Measurements from ENCODE around the gene PPP2R2D. TPM values are rescaled to one million over a fixed set of nuclear protein-coding genes. Genes with fewer than 3 reads are reported as not detected.
A peak's percentile ranks its signal among the peaks of the same experiment; 100 is the strongest.
"Not testable (repeated sequence)": the region's sequence is repeated elsewhere in the genome, so short reads cannot be mapped to it uniquely, and the experiment has no call there.

The PPP2R2D gene
- total RNA-seq, 1 donor from 2014 or later, result 64.1 TPM

DNA sequence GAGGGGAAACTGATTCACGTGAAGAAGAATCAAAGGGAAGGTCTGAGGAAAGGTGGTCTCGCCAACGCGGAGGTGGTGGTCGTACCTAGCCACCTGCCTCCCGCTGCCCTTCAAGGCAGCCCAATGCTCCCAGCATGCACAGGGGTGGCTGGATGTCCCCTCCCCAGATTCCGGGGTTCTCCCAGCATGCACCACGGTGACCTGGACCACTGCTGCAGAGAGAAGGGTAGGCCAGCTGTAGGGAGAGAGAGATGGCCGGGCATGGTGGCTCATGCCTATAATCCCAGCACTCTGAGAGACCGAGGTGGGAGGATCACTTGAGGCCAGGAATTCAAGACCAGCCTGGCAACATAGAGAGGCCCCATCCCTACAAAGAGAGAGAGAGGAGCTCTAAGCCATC lies 32.4 kb upstream of the PPP2R2D start:
- DNase-seq, result no peak

- DNase-seq, result no peak
These were observed 31.5 kb upstream of the PPP2R2D start for GRCh38 chr10:131869344-131869743.

DNA sequence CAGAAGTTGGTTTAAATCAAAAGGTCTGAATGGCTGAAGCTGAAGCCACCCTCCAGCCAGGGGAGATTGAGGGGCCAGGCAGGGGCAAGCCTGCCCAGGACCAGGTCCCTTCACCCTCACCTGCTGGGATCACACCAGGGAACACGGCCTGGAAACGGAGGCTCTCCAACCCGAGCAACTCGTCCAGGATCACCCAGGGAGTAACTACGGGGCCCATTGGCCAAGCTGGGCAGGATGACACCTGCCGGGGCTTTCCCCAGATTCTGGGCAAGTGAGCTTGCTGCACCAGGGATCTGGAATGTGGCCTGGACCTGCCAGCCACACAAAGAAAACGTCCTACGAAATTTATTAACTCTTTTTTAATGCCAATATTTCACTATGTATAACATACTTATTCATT lies 30.4 kb upstream of the PPP2R2D start:
- no peak for DNase-seq

- no peak for DNase-seq
These were observed 29.8 kb upstream of the PPP2R2D start for GRCh38 chr10:131870831-131871672.

GRCh38 chr10:131871673-131872005 lies 29.2 kb upstream of the PPP2R2D start:
- DNase-seq, result no peak

- no peak for DNase-seq
These were observed 28.6 kb upstream of the PPP2R2D start for GRCh38 chr10:131872011-131872826.

- DNase-seq, result no peak
These were observed 27.9 kb upstream of the PPP2R2D start for GRCh38 chr10:131872827-131873375.

GRCh38 chr10:131874991-131875451 lies 25.8 kb upstream of the PPP2R2D start:
- DNase-seq, result peak; percentile 69

DNA sequence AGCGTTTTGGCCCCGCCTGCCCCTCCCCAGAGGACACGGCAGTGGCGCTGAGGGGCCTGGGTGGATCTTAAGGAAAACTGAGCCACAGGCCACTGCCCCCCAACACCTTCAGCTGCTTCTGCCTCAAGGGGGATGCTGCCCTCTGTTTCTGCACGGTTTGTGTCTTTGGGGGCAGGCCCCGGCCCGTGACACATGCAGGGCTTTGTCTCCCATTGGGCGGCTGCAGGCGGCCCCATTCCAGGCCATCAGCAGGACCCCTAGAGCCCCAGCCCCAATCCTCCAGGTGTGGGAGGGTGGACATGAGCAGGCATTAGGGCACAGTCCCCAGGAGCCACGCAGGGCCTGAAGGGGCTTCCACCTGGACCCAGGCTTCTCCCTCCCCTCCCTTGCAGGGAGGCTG lies 25.3 kb upstream of the PPP2R2D start:
- no peak for DNase-seq

GRCh38 chr10:131876017-131876416 lies 24.8 kb upstream of the PPP2R2D start:
- DNase-seq, result no peak

- no peak for DNase-seq
These were observed 24.3 kb upstream of the PPP2R2D start for GRCh38 chr10:131876508-131876907.

DNA sequence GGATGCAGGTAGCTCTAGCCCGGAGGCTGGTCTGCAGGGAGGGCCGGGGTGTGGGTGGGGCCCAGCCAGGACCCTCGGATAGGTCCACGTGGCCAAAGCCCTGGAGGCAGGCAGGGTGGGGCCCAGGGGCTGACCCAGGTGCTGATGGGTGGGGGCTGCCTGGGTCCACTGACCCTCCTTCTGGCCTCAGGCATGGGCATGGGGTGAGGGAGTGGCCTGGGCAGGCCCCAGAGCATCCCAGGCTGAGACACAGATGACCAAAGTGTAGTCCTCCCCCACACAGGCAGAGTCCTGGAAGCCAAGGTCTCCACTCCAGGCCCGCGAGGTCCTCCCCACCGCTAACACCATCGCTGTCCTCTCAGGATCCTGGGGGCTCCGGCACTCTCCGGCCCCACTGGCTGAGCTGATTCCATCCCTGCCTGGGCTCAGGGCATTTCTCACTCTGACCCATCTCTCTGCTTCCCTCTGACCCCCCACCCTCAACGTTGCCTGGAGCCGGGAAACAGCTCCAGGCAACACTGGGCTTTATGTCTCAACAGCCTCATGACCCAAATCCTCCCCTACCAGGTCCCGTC lies 20.7 kb upstream of the PPP2R2D start:
- no peak for DNase-seq

GRCh38 chr10:131881104-131881880 lies 19.5 kb upstream of the PPP2R2D start:
- DNase-seq, result no peak

DNA sequence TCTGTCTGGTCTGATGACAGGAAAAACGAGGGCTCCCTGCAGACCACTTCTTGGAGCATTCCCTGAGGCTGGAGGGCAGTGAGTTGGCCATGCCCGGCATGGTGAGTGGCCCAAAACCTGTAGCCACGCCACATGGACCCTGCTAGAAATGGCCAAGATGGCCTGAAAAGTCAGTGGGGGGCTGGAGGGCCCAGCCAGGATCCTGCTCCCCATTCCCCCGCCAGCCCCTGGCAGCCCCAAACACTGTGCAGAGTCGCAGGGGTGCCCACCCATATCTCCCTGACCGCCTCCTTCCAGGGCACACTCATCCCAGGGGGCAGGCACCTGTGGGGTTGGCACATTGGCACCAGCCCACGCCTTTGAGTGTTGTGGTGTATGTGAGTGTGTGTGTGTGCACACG lies 18.7 kb upstream of the PPP2R2D start:
- no peak for DNase-seq

GRCh38 chr10:131882590-131883451 lies 18.0 kb upstream of the PPP2R2D start:
- no peak for DNase-seq

DNA sequence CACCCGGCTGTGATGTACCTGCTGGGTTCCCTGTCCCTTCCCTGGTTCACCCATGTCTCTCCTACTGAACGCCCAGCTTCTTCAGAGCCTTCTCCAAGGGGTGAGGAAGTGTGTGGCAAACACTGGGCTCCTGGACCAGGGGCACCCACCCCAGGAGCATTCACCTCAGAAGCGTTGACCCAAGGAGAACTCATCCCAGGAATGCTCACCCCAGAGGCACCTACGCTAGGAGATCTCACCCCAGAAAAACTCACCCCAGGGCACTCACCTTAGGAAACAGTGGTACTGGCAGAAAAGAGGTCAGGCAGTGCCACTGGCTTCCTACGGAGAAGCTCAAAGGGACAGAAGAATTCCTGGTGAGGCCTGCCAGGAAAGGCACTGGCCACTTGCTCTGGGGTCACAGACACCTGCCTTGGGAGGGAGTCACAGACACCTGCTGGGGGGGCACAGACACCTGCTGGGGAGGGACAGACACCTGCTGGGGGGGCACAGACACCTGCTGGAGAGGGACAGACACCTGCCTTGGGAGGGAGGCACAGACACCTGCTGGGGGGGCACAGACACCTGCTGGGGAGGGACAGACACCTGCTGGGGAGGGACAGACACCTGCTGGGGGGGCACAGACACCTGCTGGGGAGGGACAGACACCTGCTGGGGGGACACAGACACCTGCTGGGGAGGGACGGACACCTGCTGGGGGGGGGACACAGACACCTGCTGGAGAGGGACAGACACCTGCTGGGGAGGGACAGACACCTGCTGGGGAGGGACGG lies 17.0 kb upstream of the PPP2R2D start:
- not testable (repeated sequence) for DNase-seq

DNA sequence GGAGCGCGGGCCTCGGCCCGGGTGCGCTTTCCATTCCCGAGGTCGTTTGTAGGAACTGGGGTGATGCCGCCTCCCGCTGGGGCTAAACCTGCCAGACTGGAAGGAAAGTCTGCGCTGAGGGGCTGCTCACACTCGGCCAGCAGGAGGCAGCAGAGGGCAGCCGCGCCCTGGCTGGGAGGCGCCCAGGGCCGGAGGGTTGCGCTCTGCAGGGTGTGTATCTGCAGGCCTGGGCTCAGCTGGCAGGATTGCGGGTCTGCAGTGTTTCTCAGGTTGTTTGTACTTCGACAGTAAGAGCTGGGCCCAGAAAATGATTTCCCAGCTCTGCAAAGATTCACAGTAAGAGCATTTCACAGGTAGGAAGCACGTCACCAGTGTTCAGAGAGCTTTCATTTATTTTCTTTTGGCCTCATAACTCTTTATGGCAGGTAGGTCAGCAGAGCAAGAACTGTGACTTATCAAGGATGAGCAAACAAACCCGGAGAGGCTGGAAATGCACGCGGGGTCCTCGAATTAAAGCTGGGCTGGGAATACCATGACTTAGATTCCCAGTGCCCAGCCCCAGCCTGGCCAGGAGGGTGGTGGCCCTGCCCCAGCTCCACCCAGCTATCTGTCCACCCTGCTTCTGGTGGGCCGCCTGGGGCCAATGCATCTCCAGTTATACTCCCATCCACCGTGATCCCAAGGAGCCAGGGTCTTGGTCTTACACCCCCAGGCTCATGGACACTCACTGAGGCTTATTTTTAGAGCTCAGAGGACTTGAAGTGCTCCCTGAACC lies 15.2 kb upstream of the PPP2R2D start:
- peak; percentile 56 for DNase-seq

DNA sequence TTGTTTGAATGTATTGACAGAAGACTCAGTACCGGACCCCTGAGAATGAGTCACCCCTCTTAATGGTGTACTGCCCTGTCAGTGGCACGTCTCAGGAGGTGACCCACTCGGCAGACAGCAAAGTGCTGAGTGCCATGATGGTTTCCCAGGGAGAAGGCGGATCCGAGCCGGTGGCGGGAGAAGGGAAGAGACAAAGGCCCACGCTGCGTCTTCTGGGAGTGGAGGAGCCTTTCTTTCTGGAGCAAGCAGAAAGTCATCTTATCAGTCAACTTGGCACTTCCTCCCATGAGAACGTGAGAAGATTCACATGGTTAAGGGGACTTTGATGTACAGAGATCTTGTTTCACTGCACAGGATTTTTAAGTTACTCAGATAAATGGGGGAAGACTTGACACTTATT lies 14.6 kb upstream of the PPP2R2D start:
- DNase-seq, result no peak

DNA sequence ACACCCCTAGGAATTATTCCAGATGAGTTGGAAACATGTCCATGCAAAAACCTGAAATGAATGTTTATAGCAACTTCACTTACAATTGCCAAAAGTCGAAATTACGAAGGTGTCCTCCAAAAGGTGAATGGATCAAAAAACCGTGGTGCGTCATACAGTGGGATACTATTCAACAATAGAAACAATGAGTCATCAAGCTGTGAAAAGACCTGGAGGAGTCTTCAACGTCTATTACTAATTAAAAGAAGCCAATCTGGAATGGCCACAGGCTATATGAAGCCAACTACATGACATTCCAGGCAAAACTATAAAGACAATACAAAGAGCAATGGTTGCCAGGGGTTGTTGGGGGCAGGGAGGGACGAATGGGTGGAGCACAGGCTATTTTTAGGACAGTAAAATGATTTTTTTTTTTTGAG lies 12.6 kb upstream of the PPP2R2D start:
- DNase-seq, result no peak

All from occipital lobe (tissue), 2 donors.